Activated gamma-delta T cell (primary cell): Measurements from ENCODE around the gene RIN2.
"Not testable (repeated sequence)": the region's sequence is repeated elsewhere in the genome, so short reads cannot be mapped to it uniquely, and the experiment has no call there.

Experiments used
- DNase-seq: peaks from one replicate; lab custom pipeline; 2025; lab: John Stamatoyannopoulos, UW

Gene RIN2

GRCh38 chr20:19787366-19787765 is 29.3 kb downstream of the RIN2 start:
- DNase-seq: no peak

DNA sequence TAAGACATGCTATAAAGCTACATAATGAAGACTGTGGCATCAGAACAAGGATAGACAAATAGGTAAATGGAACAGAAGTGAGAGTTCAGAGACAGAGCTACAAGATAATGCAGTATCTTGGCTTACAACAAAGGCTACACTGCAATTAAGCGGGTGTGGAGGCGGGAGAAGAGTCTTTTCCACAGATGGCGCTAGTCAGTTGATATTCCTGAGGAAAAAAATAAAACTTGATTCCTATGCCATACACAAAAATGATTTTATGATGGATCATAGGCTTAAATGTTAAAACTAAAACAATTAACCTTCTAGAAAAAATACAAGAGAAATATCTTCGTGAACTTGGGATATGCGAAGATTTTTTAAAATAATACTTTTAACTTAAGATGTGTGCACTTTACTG is 31.0 kb downstream of the RIN2 start:
- no peak for DNase-seq

- DNase-seq: no peak
Observed at GRCh38 chr20:19789446-19789845, 31.4 kb downstream of the RIN2 start.

- no peak for DNase-seq
Observed at GRCh38 chr20:19791887-19792286, 33.8 kb downstream of the RIN2 start.

DNA sequence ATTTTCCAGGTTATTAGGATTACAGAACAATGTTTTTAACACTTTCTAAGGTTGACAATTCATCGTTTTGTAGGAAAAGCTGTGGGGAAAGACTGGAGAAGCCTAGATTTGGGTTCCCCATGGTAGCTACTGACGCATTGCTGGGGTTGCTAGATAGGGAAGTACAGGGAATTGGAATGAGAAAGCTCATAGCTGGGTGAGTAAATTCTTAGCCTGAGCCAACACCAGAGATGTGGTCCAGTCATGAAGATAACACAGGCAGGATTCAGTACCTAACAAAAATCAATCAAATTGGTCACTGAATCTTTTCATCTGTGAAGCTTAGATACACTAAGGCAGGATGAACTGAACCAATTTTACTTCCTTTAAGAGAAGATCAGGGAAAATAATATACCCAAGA is 35.7 kb downstream of the RIN2 start:
- no peak for DNase-seq

GRCh38 chr20:19794941-19795340 is 36.9 kb downstream of the RIN2 start:
- no peak for DNase-seq

DNA sequence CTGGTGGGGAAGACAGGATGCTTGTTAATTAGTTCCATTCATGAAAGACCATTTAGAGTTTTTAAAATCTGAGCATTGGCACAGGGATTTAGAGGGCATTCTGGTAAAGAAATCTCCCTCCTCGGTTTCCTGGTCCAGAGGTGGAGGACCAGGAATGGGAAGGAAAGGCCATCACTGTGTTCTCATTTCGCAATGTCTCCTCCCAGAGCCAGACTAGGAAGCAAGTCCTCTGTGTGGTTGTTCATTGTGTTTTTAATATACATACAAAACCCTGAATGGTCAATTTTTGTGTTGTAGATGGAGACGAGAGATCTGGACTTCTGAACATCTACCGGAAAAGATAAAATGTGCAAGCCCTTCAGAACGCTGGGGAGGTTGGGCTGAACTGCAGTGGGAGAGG is 41.3 kb downstream of the RIN2 start:
- DNase-seq: no peak

DNA sequence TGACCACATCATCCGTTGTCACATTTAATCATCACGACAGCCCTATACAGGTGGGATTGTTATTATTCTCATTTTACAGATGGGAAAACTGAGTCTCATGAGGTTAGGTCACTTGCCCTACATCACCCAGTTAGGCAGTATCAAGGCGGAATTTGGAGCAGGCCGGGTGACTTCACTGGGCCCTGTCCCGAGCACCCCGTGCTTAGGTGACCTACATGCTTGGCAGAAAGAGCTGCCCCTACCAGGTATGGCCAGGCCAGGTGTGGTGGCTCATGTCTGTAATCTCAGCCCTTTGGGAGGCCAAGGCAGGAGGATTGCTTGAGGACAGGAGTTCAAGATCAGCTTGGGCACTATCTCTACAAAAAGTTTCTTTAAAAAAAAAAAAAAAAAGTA is 44.0 kb downstream of the RIN2 start:
- DNase-seq: no peak

DNA sequence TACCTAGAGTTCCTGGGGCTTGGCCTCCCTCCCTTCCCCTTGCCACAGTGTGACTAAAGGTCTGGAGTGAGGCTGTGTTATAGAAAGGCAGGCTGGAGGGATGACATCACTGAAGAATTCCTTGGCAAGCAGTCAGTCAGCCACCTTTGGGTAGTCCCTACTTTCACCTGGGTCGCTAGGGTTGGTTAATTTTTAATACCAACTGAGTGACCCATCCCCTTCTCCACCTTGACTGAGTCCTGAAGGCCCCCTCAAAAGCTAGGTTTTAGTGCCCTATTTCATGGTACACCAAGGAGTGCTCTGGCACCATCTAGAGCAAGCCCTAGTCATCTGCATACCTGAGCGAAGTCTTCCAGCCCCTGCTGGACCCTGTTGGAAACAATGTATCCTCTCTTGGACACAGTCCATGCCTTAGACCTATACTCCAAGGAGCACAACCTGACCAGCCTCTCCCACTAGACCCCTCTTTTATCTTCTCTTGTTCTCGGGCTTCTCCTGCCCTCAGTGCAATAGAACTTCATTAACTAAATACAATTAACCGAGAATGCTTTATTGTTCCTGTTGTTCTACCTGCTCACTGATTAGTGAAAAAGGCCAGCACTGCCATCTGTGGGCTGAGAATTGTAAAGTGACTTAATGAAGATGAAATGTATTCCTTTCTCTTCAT is 44.6 kb downstream of the RIN2 start:
- no peak for DNase-seq

DNA sequence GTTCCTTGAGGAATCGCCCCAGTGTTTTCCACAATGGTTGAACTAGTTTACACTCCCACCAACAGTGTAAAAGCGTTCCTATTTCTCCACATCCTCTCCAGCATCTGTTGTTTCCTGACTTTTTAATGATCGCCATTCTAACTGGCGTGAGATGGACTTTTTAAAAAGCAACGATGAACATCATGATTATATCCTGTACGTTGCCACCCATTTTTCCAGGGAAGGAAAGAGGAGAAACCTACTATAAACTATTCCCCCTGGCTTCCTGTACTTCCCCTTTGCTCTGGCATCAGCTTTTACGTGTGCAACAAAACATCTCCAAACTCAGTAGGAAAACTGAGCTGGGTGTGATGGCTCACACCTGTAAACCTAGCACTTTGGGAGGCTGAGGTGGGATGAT is 48.2 kb downstream of the RIN2 start:
- not testable (repeated sequence) for DNase-seq

DNA sequence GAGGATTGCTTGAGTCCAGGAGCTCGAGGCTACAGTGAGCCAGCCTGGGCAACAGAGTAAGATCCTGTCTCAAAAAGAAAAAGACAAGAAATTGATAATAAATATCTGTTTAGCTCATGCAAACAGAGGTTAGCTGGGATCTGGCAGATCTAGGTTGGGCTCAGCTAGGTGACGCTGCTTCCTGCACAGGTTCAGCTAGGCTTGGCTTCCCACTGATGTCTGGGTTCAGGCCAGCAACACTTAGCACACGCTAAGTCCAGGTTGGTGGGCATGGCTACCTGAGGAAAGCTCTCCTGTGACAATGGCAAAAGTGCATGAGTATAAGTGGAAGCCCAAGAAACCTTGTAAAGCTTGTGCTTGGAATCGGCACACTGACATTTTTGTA is 48.7 kb downstream of the RIN2 start:
- no peak for DNase-seq

GRCh38 chr20:19807191-19807945 is 49.3 kb downstream of the RIN2 start:
- DNase-seq: no peak
